Neural progenitor cell (in vitro differentiated cells): ENCODE results near the gene CIC. TPM values are rescaled to one million over a fixed set of nuclear protein-coding genes. Genes with fewer than 3 reads are reported as not detected.

Source experiments
- DNase-seq: peaks from one replicate; pipeline ENCODE4 v3.0.0-alpha.2; 2016; ENCODE audit warnings: low spot score
- H2AFZ ChIP-seq: fragments of 200-600 bp; sonication (generic); replicated peaks from 2 replicates; pipeline ENCODE4 v1.6.1; 2016; ENCODE audit warnings: antibody characterized with exemption
- H3F3A ChIP-seq: fragments of 200-600 bp; sonication (generic); 2 replicates; pipeline ENCODE4 v1.6.1; 2016; ENCODE audit warnings: antibody characterized with exemption, low read depth
- H3K27ac ChIP-seq: fragments of 200-600 bp; sonication (generic); 2 replicates; pipeline ENCODE4 v1.5.1; 2016; ENCODE audit warnings: mild to moderate bottlenecking
- H3K27me3 ChIP-seq: fragments of 200-600 bp; sonication (generic); 2 replicates; pipeline ENCODE4 v1.6.1; 2016; ENCODE audit warnings: mild to moderate bottlenecking, moderate library complexity
- H3K36me3 ChIP-seq: fragments of 200-600 bp; sonication (generic); 2 replicates; pipeline ENCODE4 v1.5.1; 2016
- H3K4me1 ChIP-seq: fragments of 200-600 bp; sonication (generic); 2 replicates; pipeline ENCODE4 v1.6.1; 2016; ENCODE audit warnings: mixed run types
- H3K4me2 ChIP-seq: fragments of 200-600 bp; sonication (generic); 2 replicates; pipeline ENCODE4 v1.6.1; 2016
- H3K4me3 ChIP-seq: fragments of 200-600 bp; sonication (generic); 2 replicates; pipeline ENCODE4 v1.5.1; 2016
- H3K79me2 ChIP-seq: fragments of 200-600 bp; sonication (generic); 2 replicates; pipeline ENCODE4 v1.6.1; 2016; ENCODE audit warnings: low read depth
- H3K9ac ChIP-seq: fragments of 200-600 bp; sonication (generic); 2 replicates; pipeline ENCODE4 v1.6.1; 2016
- H3K9me3 ChIP-seq: fragments of 200-600 bp; sonication (generic); 2 replicates; pipeline ENCODE4 v1.5.1; 2016; ENCODE audit warnings: low read depth
- H4K20me1 ChIP-seq: fragments of 200-600 bp; sonication (generic); 2 replicates; pipeline ENCODE4 v1.6.1; 2016; ENCODE audit warnings: low read depth
- H3K27ac Mint-ChIP-seq: 3 replicates; pipeline ENCODE4 v1.8.0; 2021; ENCODE audit warnings: mixed read lengths
- H3K27me3 Mint-ChIP-seq: 2 replicates; pipeline ENCODE4 v1.8.0; 2022; ENCODE audit warnings: low read depth, mild to moderate bottlenecking, inconsistent platforms, moderate library complexity, mixed read lengths; ENCODE audit not compliant: insufficient read depth
- H3K36me3 Mint-ChIP-seq: 3 replicates; pipeline ENCODE4 v1.8.0; 2021; ENCODE audit warnings: mixed read lengths
- H3K4me1 Mint-ChIP-seq: 3 replicates; pipeline ENCODE4 v1.8.0; 2021; ENCODE audit warnings: mixed read lengths
- H3K4me3 Mint-ChIP-seq: 3 replicates; pipeline ENCODE4 v1.8.0; 2021; ENCODE audit warnings: mild to moderate bottlenecking, moderate library complexity, mixed read lengths
- H3K9me3 Mint-ChIP-seq: 3 replicates; pipeline ENCODE4 v1.8.0; 2020; ENCODE audit warnings: mixed read lengths
- CTCF ChIP-seq: fragments of 200-600 bp; sonication (generic); IDR thresholded peaks from 2 replicates; pipeline ENCODE4 v1.5.1; 2017; ENCODE audit warnings: antibody characterized with exemption, mild to moderate bottlenecking
- EZH2 ChIP-seq: fragments of 200-600 bp; sonication (generic); IDR thresholded peaks from 2 replicates; pipeline ENCODE4 v1.6.1; 2017; ENCODE audit warnings: antibody characterized with exemption, mild to moderate bottlenecking, moderate library complexity
- EZH2phosphoT487 ChIP-seq: fragments of 200-600 bp; sonication (generic); IDR thresholded peaks from 2 replicates; pipeline ENCODE4 v1.6.1; 2017; ENCODE audit warnings: antibody characterized with exemption
- total RNA-seq: library from RNA; depleted of rRNA; stranded (reverse); fragments of >200 nt; gene quantifications from 2 replicates; pipeline ENCODE4 v1.2.3, GENCODE V29; 2015; ENCODE audit warnings: low replicate concordance

CIC gene
- total RNA-seq, 1 donor from 2014 or later, result 5.2 TPM

- TF ChIP-seq EZH2 (peak; percentile 99), CTCF (no peak), EZH2phosphoT487 (peak; percentile 98)
- H3K36me3 Mint-ChIP-seq, result peaks cover 2% of the 10 kb centered on the region
- H3K27me3 Mint-ChIP-seq, result peaks cover 35% of the 10 kb centered on the region
- peaks cover 2% of the 10 kb centered on the region for H3K9me3 Mint-ChIP-seq
- H3K9me3 ChIP-seq, result no peaks in the 10 kb centered on the region
- peaks cover 23% of the 10 kb centered on the region for H3K79me2 ChIP-seq
- H3K4me3 ChIP-seq, result peak overlapping the region; percentile 41
- peaks cover 16% of the 10 kb centered on the region for H3F3A ChIP-seq
- no peak overlapping the region for H3K9ac ChIP-seq
- H3K27ac ChIP-seq, result no peak overlapping the region
- H3K4me1 ChIP-seq, result peaks cover 7% of the 10 kb centered on the region
- H3K4me1 Mint-ChIP-seq, result peaks cover 34% of the 10 kb centered on the region
- H4K20me1 ChIP-seq, result peaks cover 17% of the 10 kb centered on the region
- no peak overlapping the region for H3K27ac Mint-ChIP-seq
- peak; percentile 62 for DNase-seq
- peaks cover 58% of the 10 kb centered on the region for H3K27me3 ChIP-seq
- peak overlapping the region; percentile 19 for H2AFZ ChIP-seq
- H3K4me2 ChIP-seq, result peak overlapping the region; percentile 68
- no peak overlapping the region for H3K4me3 Mint-ChIP-seq
- H3K36me3 ChIP-seq, result no peaks in the 10 kb centered on the region
Observed at GRCh38 chr19:42323852-42324654, 55.0 kb downstream of the CIC start.

GRCh38 chr19:42324655-42325307 is 55.7 kb downstream of the CIC start:
- Histone ChIP-seq H3K9me3 (no peaks in the 10 kb centered on the region), H3F3A (peaks cover 16% of the 10 kb centered on the region), H2AFZ (peak overlapping the region; percentile 19), H3K27me3 (peaks cover 53% of the 10 kb centered on the region), H3K27ac (no peak overlapping the region), H3K4me2 (peak overlapping the region; percentile 68), H3K4me1 (peaks cover 7% of the 10 kb centered on the region), H3K36me3 (no peaks in the 10 kb centered on the region), H4K20me1 (peaks cover 18% of the 10 kb centered on the region), H3K4me3 (peak overlapping the region; percentile 41), H3K9ac (no peak overlapping the region), H3K79me2 (peaks cover 23% of the 10 kb centered on the region)
- Mint-ChIP-seq H3K9me3 (peaks cover 2% of the 10 kb centered on the region), H3K4me3 (peak overlapping the region; percentile 93), H3K27ac (peak overlapping the region; percentile 74), H3K4me1 (peaks cover 39% of the 10 kb centered on the region), H3K27me3 (peaks cover 35% of the 10 kb centered on the region), H3K36me3 (peaks cover 2% of the 10 kb centered on the region)
- DNase-seq, result peak; percentile 47
- peak; percentile 82 for TF ChIP-seq EZH2
- no peak for TF ChIP-seq EZH2phosphoT487

GRCh38 chr19:42325308-42325895 is 56.4 kb downstream of the CIC start, which contains the start of gene MEGF8:
Gene MEGF8 (plus strand): TSS chr19:42325635. CDS start chr19:42326244, 609 bp downstream.
- no peak within 1 kb of the TSS for H3K27ac ChIP-seq

More at GRCh38 chr19:42325308-42325895, 56.4 kb downstream of the CIC start, which contains the start of gene MEGF8:
- H3K9me3 Mint-ChIP-seq, result peaks cover 2% of the 10 kb centered on the region
- H3K4me3 Mint-ChIP-seq, result peak within 1 kb of the TSS; percentile 93
- H3K36me3 Mint-ChIP-seq, result peaks cover 2% of the 10 kb centered on the region
- Histone ChIP-seq H3K9me3 (no peaks in the 10 kb centered on the region), H3K4me2 (peak within 1 kb of the TSS; percentile 90), H3K79me2 (peaks cover 23% of the 10 kb centered on the region), H3K9ac (peak within 1 kb of the TSS; percentile 77), H3K4me3 (peak within 1 kb of the TSS; percentile 91), H3K27me3 (peaks cover 47% of the 10 kb centered on the region), H2AFZ (peak within 1 kb of the TSS; percentile 81), H3K36me3 (no peaks in the 10 kb centered on the region), H3F3A (peaks cover 16% of the 10 kb centered on the region), H3K4me1 (peaks cover 7% of the 10 kb centered on the region), H4K20me1 (peaks cover 24% of the 10 kb centered on the region)
- H3K4me1 Mint-ChIP-seq, result peaks cover 44% of the 10 kb centered on the region
- peak; percentile 99 for DNase-seq
- H3K27me3 Mint-ChIP-seq, result peaks cover 29% of the 10 kb centered on the region
- TF ChIP-seq EZH2 (no peak), CTCF (peak; percentile 90)
- H3K27ac Mint-ChIP-seq, result peak within 1 kb of the TSS; percentile 74
